Omental fat pad (tissue), 4 donors: ENCODE results near the gene RASSF4. TPM values are rescaled to one million over a fixed set of nuclear protein-coding genes. Genes with fewer than 3 reads are reported as not detected.

Experiments used
- ATAC-seq: fragments of 150-250 bp; one replicate; pipeline ENCODE4 v1.9.1; 2016; ENCODE audit warnings: mild to moderate bottlenecking, moderate library complexity; ENCODE audit not compliant: low FRiP score
- DNase-seq: peaks from one replicate; pipeline ENCODE4 v3.0.0-alpha.2; 2019; ENCODE audit warnings: low spot score
- CTCF ChIP-seq, 3 donors: fragments of 450-650 bp; IDR thresholded peaks; one replicate each; pipeline ENCODE4 v1.5.1; 2016 to 2017; ENCODE audit warnings: antibody characterized with exemption in 3 of 3, mild to moderate bottlenecking in 3 of 3, moderate library complexity in 2 of 3
- total RNA-seq, 4 donors: library from RNA; depleted of rRNA; stranded (reverse); fragments of >200 nt; gene quantifications; one replicate each; pipeline ENCODE4 v1.1.0, GENCODE V29; 2016

RASSF4 gene
- total RNA-seq, 4 donors from 2014 or later: 75.1 to 229 (median 142) TPM

GRCh38 chr10:44980309-44981171 lies 20.9 kb downstream of the RASSF4 start:
- no peak for ATAC-seq
- no peak for DNase-seq
- TF ChIP-seq CTCF (IDR thresholded peaks at IDR 0.05): no peak

GRCh38 chr10:44981172-44982113 lies 21.8 kb downstream of the RASSF4 start:
- peak; percentile 59 for ATAC-seq
- DNase-seq: no peak
- no peak for TF ChIP-seq CTCF (IDR thresholded peaks at IDR 0.05)

GRCh38 chr10:44982114-44982460 lies 22.5 kb downstream of the RASSF4 start:
- no peak for DNase-seq
- no peak for ATAC-seq
- no peak for TF ChIP-seq CTCF (IDR thresholded peaks at IDR 0.05)

- ATAC-seq (no peak), DNase-seq (no peak)
- TF ChIP-seq CTCF (IDR thresholded peaks at IDR 0.05): no peak
Measured at GRCh38 chr10:44982496-44982895, 22.9 kb downstream of the RASSF4 start.

GRCh38 chr10:44983066-44983894 lies 23.7 kb downstream of the RASSF4 start:
- DNase-seq (no peak), ATAC-seq (no peak)
- TF ChIP-seq CTCF (IDR thresholded peaks at IDR 0.05): no peak

- TF ChIP-seq CTCF (IDR thresholded peaks at IDR 0.05): no peak
- DNase-seq: no peak
- ATAC-seq: no peak
Measured at GRCh38 chr10:44983895-44984278, 24.3 kb downstream of the RASSF4 start.
